Transverse colon (tissue), 3 donors: ENCODE measurements around the gene ZSCAN22.

ENCODE experiments used
- EP300 ChIP-seq: sonication (generic); formaldehyde crosslinking; IDR thresholded peaks from one replicate; pipeline ENCODE4 v1.6.1; 2017; ENCODE audit warnings: antibody characterized with exemption, low read depth
- TF ChIP-seq, protein P1 (sequence below), 5 experiments: fragments of 200-600 bp in 3 of 5; fragments of 450-650 bp in 2 of 5; sonication (generic) in 3 of 5; IDR thresholded peaks; 1 replicate in 2 of 5; 2 replicates in 3 of 5; pipeline ENCODE4 v1.5.1; 2016 to 2017; ENCODE audit warnings: antibody characterized with exemption in 5 of 5, inconsistent platforms in 3 of 5, mild to moderate bottlenecking in 2 of 5, moderate library complexity in 1 of 5

DNA sequence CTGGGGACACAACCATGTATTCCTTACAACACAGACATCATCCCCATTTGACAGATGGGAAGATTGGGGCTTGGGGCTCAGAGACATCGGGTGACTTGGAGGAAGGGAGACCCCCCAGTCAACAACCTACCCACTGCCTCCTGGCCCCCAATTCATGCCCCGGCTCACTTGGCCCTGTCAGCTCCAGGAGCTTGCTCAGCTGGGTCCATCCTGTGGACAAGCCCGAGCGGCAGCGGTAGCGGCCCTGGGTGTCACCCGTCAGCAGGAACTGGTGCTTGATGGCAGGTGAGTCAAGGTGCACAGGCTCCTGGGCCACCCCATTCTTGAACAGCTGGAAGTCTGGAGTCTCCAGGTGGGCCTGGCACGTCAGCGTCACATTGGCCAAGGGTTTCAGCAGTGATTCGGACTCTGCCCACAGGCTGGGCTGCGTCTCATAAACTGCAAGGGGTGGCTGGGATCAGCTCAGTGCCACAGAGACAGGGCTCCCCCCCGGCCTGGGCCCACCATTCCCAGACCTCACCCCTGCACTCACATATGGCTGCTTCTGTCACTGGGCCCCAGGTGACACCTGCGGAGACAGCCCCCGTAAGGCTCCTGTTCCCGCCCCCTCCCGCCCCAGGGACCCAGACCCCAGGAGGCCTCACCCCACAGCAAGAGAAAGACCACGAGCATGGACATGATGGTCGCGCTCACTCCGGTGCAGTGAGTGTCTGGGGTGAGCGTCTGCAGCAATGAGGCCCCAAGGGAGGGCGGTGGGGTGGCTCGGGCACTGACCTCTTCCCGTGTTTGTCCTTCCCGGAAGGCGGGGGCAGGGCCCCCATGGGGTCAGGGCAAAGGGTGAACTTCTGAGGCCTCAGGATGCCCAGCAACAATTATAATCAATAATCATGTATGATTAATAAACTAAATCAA, 26.2 kb downstream of the ZSCAN22 start, which contains the start of gene A1BG:
- TF ChIP-seq, protein P1, sequence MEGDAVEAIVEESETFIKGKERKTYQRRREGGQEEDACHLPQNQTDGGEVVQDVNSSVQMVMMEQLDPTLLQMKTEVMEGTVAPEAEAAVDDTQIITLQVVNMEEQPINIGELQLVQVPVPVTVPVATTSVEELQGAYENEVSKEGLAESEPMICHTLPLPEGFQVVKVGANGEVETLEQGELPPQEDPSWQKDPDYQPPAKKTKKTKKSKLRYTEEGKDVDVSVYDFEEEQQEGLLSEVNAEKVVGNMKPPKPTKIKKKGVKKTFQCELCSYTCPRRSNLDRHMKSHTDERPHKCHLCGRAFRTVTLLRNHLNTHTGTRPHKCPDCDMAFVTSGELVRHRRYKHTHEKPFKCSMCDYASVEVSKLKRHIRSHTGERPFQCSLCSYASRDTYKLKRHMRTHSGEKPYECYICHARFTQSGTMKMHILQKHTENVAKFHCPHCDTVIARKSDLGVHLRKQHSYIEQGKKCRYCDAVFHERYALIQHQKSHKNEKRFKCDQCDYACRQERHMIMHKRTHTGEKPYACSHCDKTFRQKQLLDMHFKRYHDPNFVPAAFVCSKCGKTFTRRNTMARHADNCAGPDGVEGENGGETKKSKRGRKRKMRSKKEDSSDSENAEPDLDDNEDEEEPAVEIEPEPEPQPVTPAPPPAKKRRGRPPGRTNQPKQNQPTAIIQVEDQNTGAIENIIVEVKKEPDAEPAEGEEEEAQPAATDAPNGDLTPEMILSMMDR (IDR thresholded peaks at IDR 0.05): no peak
- TF ChIP-seq EP300: no peak
